ENCODE results near the gene PHTF2. TPM values are rescaled to one million over a fixed set of nuclear protein-coding genes. Genes with fewer than 3 reads are reported as not detected.

Gene PHTF2
- total RNA-seq, 2 donors from 2014 or later = 15.4 to 20.6 TPM

DNA sequence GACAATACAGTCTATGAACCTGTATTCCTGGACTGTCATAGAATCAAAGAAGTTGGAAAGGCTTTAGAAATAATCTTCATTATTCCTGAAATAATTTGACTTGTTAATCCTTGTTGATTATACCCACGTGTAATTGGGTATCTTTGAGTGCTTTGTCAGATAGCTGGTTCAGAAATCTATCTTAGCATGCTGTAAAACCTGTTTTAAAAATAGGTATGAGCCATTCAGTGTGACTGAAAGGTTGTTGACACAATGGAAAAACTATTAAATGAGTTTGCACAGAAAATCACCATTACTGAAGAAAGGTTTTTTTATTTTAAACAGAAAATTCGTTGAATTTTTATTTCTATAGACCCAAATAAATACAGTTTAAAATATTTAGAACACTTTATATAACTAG lies 38.7 kb downstream of the PHTF2 start:
- H3K9ac ChIP-seq (ENCODE audit: extremely low read depth, low read length, poor library complexity, severe bottlenecking) = no peak overlapping the region
- H3K9me3 ChIP-seq (ENCODE audit: control insufficient read depth, low read length) = no peaks in the 10 kb centered on the region
- Mint-ChIP-seq H3K27me3 (ENCODE audit: insufficient read depth) (no peaks in the 10 kb centered on the region), H3K36me3 (ENCODE audit: low read depth) (peaks cover 4% of the 10 kb centered on the region), H3K27ac (no peak overlapping the region), H3K4me1 (peaks cover 6% of the 10 kb centered on the region), H3K4me3 (no peak overlapping the region), H3K9me3 (peaks cover 1% of the 10 kb centered on the region)
- no peaks in the 10 kb centered on the region for H3K4me1 ChIP-seq (ENCODE audit: control insufficient read depth, insufficient read depth, low read length)
- no peaks in the 10 kb centered on the region for H3K27me3 ChIP-seq (ENCODE audit: control insufficient read depth, insufficient read depth, low read length, poor library complexity, severe bottlenecking)
- no peak overlapping the region for H3K27ac ChIP-seq (ENCODE audit: low read depth, low read length)
- 79 to 83% methylated on average over 1 of the region's 2 CpGs for WGBS, 2 experiments (ENCODE audit: insufficient coverage in 1 of 2, insufficient read length in 1 of 2)
- no peaks in the 10 kb centered on the region for H3K36me3 ChIP-seq (ENCODE audit: control insufficient read depth, insufficient read depth, low read length)
- DNase-seq = no peak
- H3K4me3 ChIP-seq (ENCODE audit: low read length) = no peak overlapping the region
- TF ChIP-seq, protein P1, sequence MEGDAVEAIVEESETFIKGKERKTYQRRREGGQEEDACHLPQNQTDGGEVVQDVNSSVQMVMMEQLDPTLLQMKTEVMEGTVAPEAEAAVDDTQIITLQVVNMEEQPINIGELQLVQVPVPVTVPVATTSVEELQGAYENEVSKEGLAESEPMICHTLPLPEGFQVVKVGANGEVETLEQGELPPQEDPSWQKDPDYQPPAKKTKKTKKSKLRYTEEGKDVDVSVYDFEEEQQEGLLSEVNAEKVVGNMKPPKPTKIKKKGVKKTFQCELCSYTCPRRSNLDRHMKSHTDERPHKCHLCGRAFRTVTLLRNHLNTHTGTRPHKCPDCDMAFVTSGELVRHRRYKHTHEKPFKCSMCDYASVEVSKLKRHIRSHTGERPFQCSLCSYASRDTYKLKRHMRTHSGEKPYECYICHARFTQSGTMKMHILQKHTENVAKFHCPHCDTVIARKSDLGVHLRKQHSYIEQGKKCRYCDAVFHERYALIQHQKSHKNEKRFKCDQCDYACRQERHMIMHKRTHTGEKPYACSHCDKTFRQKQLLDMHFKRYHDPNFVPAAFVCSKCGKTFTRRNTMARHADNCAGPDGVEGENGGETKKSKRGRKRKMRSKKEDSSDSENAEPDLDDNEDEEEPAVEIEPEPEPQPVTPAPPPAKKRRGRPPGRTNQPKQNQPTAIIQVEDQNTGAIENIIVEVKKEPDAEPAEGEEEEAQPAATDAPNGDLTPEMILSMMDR (conservative IDR thresholded peaks at IDR 0.05) = no peak

DNA sequence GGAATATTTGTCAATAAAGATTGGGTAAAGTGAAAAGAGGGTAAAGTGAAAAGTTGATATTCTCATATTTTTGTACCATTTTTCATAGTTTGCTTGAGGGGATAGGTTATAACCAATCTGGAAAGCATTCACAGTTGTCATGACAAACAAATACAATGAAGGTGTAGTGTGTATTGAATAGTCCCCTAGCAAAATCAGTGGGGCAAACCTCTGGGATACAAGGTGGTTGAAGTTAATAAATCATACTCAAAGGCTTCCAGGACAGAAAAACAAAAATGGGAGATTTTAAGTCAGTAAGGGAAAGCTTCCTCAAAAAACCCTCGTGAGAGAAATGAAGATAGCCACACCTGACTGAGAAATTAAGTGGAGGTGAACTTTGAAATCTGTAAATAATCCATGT lies 39.4 kb downstream of the PHTF2 start:
- Histone ChIP-seq H3K4me1 (ENCODE audit: control insufficient read depth, insufficient read depth, low read length) (no peaks in the 10 kb centered on the region), H3K9me3 (ENCODE audit: control insufficient read depth, low read length) (no peaks in the 10 kb centered on the region), H3K9ac (ENCODE audit: extremely low read depth, low read length, poor library complexity, severe bottlenecking) (no peak overlapping the region), H3K27ac (ENCODE audit: low read depth, low read length) (no peak overlapping the region), H3K36me3 (ENCODE audit: control insufficient read depth, insufficient read depth, low read length) (no peaks in the 10 kb centered on the region), H3K27me3 (ENCODE audit: control insufficient read depth, insufficient read depth, low read length, poor library complexity, severe bottlenecking) (no peaks in the 10 kb centered on the region), H3K4me3 (ENCODE audit: low read length) (no peak overlapping the region)
- H3K9me3 Mint-ChIP-seq = peaks cover 1% of the 10 kb centered on the region
- H3K27ac Mint-ChIP-seq = no peak overlapping the region
- H3K4me3 Mint-ChIP-seq = no peak overlapping the region
- no peaks in the 10 kb centered on the region for H3K27me3 Mint-ChIP-seq (ENCODE audit: insufficient read depth)
- DNase-seq = no peak
- H3K4me1 Mint-ChIP-seq = peaks cover 6% of the 10 kb centered on the region
- 95 to 100% methylated on average over 1 of the region's 1 CpG for WGBS, 2 experiments (ENCODE audit: insufficient coverage in 1 of 2, insufficient read length in 1 of 2)
- TF ChIP-seq, protein P1 (conservative IDR thresholded peaks at IDR 0.05) = no peak
- peaks cover 4% of the 10 kb centered on the region for H3K36me3 Mint-ChIP-seq (ENCODE audit: low read depth)

DNA sequence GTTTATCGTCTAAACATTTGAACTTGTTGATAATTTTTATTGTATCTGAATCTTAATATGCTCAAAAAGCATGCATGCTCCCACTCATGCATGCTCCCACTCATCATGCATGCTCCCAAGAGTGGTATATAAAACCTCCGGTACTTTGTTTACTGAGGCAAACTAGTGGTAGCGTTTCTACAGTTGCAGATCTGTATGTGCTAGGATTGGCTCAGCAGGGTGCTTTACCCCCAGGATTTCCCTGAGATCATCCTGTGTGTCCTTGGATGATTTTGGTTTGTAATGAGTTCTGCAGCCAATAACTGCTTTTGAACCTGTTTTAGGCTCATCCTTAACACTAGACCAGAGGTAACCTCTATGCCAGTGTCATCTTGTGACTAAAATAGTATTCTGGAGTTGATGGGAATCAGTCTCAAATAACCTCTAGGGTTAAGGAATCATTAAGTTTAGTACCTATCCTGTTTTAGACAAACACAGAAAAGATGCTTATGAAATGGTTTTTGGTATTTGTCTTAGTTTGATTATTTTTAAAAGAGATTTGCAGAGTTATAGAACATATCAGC lies 40.4 kb downstream of the PHTF2 start:
- H3K36me3 Mint-ChIP-seq (ENCODE audit: low read depth) = peaks cover 4% of the 10 kb centered on the region
- no peak overlapping the region for H3K4me3 Mint-ChIP-seq
- Histone ChIP-seq H3K4me1 (ENCODE audit: control insufficient read depth, insufficient read depth, low read length) (no peaks in the 10 kb centered on the region), H3K27me3 (ENCODE audit: control insufficient read depth, insufficient read depth, low read length, poor library complexity, severe bottlenecking) (no peaks in the 10 kb centered on the region), H3K27ac (ENCODE audit: low read depth, low read length) (no peak overlapping the region), H3K9me3 (ENCODE audit: control insufficient read depth, low read length) (no peaks in the 10 kb centered on the region), H3K4me3 (ENCODE audit: low read length) (no peak overlapping the region), H3K9ac (ENCODE audit: extremely low read depth, low read length, poor library complexity, severe bottlenecking) (no peak overlapping the region), H3K36me3 (ENCODE audit: control insufficient read depth, insufficient read depth, low read length) (no peaks in the 10 kb centered on the region)
- 40 to 71% methylated on average over 1 to 3 of the region's 3 CpGs for WGBS, 2 experiments (ENCODE audit: insufficient coverage in 1 of 2, insufficient read length in 1 of 2)
- TF ChIP-seq, protein P1 (conservative IDR thresholded peaks at IDR 0.05) = no peak
- H3K9me3 Mint-ChIP-seq = peaks cover 1% of the 10 kb centered on the region
- H3K27ac Mint-ChIP-seq = no peak overlapping the region
- peaks cover 6% of the 10 kb centered on the region for H3K4me1 Mint-ChIP-seq
- no peaks in the 10 kb centered on the region for H3K27me3 Mint-ChIP-seq (ENCODE audit: insufficient read depth)
- DNase-seq = no peak
